Measurements from ENCODE around the gene SCN8A. TPM values are rescaled to one million over a fixed set of nuclear protein-coding genes. Genes with fewer than 3 reads are reported as not detected.
"Not testable (repeated sequence)": the region's sequence is repeated elsewhere in the genome, so short reads cannot be mapped to it uniquely, and the experiment has no call there.

Gene SCN8A
- total RNA-seq, 2 experiments from 2014 or later, result 1.4 to 1.6 TPM

DNA sequence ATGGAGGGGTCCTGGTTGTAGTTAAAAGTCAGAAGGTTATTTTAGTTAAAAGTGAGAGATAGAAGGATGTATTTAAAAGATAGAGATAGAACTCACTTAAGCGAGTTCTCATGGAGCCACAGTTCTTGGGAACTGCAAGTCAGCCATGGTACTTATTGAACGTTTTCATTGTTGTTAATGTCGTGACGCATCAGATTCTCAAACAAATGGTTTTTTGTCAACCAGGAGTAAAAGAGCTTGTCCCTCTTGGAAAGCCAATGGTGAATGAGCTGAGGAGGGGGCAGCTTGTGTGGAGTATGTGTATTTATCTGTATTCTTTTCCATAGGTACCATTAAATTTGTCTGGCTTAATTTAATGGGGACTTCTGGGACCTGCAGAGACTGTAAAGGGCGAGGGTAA, 188.8 kb downstream of the SCN8A start:
- no peak overlapping the region for H3K4me3 Mint-ChIP-seq
- POLR2A ChIA-PET, result no interaction called here
- no peak for DNase-seq
- no peak overlapping the region for H3K27ac Mint-ChIP-seq
- H3K27me3 Mint-ChIP-seq (ENCODE audit: low read depth), result no peaks in the 10 kb centered on the region
- CTCF ChIA-PET, result interaction anchor here (1.3 kb wide), 1 partner anchor 41 kb away, joined by 3 read pairs; no protein-coding TSS in a partner anchor
- ATAC-seq, result no peak
- peaks cover 26% of the 10 kb centered on the region for H3K4me1 Mint-ChIP-seq (ENCODE audit: low read depth)
- H3K9me3 Mint-ChIP-seq (ENCODE audit: insufficient read depth), result no peaks in the 10 kb centered on the region
- no peaks in the 10 kb centered on the region for H3K36me3 Mint-ChIP-seq (ENCODE audit: low read depth)

DNA sequence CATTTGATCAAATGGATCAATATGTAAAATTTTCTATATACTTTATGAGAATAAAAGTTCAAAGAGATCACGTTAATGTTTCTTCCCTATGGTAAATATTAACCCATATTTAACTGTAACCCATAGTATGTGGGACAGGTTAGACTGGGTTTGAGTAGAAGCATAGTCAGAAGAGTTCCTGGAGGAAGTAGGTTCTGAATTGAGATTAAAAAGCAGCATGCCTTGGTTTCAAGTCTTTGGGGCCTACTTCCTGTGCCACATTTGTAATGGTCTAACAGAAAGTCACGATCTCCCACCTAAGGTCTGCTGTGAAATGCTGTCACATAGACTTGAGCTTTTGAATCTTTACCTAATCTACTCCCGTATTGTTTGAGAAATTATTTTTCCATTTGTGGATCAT, 193.7 kb downstream of the SCN8A start:
- no peaks in the 10 kb centered on the region for H3K36me3 Mint-ChIP-seq (ENCODE audit: low read depth)
- DNase-seq, result no peak
- CTCF ChIA-PET, result interaction anchor here (1.3 to 1.8 kb wide), 2 partner anchors 18 to 36 kb away, joined by 3 to 4 read pairs; no protein-coding TSS in a partner anchor
- H3K27ac Mint-ChIP-seq, result no peak overlapping the region
- H3K4me1 Mint-ChIP-seq (ENCODE audit: low read depth), result peaks cover 29% of the 10 kb centered on the region
- H3K4me3 Mint-ChIP-seq, result no peak overlapping the region
- H3K27me3 Mint-ChIP-seq (ENCODE audit: low read depth), result no peaks in the 10 kb centered on the region
- ATAC-seq, result no peak
- no peaks in the 10 kb centered on the region for H3K9me3 Mint-ChIP-seq (ENCODE audit: insufficient read depth)
- POLR2A ChIA-PET, result no interaction called here

DNA sequence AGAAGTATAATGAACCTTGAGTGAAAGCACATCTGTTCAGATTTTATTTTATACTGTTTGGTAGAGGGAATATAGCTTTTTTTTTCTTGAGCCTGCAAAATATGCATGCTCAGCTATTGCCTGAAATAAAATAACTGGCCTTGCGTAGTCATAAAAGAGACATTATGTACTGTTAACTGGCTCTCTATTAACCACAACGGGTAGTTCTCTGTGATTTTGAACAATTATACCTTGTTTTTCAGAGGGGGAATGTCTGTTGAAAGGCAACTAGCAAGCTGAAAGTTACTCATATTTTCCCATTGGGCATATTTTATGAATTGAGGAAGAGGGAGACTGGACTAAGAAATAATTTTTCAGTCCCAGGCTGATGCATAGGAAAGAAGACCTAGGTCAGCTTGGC, 194.9 kb downstream of the SCN8A start:
- no peak for DNase-seq
- H3K27ac Mint-ChIP-seq, result no peak overlapping the region
- no peak overlapping the region for H3K4me3 Mint-ChIP-seq
- no peak for ATAC-seq
- H3K9me3 Mint-ChIP-seq (ENCODE audit: insufficient read depth), result no peaks in the 10 kb centered on the region
- CTCF ChIA-PET, result interaction anchor here (1.8 kb wide), 1 partner anchor 35 kb away, joined by 4 read pairs; no protein-coding TSS in a partner anchor
- H3K4me1 Mint-ChIP-seq (ENCODE audit: low read depth), result peaks cover 18% of the 10 kb centered on the region
- POLR2A ChIA-PET, result no interaction called here
- no peaks in the 10 kb centered on the region for H3K36me3 Mint-ChIP-seq (ENCODE audit: low read depth)
- no peaks in the 10 kb centered on the region for H3K27me3 Mint-ChIP-seq (ENCODE audit: low read depth)

DNA sequence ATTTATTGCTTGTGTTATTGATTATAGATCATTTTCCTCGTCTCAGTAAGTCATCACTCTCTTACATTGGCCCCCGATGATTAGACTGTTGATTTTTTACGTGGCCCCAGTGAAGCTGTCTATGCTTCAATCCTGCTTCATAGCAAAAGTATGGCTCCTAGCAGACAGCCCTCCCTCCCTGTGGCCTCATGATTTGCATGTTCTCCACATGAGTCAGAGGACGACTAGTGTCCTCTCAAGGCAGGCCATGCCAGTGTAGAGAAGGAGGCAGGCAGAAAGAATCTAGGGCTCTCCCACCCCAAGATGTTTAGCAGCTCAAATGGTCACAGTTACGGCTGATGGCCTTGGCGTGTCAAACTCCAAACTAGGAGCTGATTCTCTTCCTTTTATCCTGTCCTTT, 197.8 kb downstream of the SCN8A start:
- ChIA-PET CTCF (interaction anchor here (1.4 kb wide), 1 partner anchor 134 kb away, joined by 3 read pairs; no protein-coding TSS in a partner anchor), POLR2A (no interaction called here)
- Mint-ChIP-seq H3K27ac (no peak overlapping the region), H3K27me3 (ENCODE audit: low read depth) (no peaks in the 10 kb centered on the region), H3K4me1 (ENCODE audit: low read depth) (peaks cover 10% of the 10 kb centered on the region), H3K4me3 (no peak overlapping the region), H3K9me3 (ENCODE audit: insufficient read depth) (no peaks in the 10 kb centered on the region), H3K36me3 (ENCODE audit: low read depth) (no peaks in the 10 kb centered on the region)
- ATAC-seq (no peak), DNase-seq (no peak)

DNA sequence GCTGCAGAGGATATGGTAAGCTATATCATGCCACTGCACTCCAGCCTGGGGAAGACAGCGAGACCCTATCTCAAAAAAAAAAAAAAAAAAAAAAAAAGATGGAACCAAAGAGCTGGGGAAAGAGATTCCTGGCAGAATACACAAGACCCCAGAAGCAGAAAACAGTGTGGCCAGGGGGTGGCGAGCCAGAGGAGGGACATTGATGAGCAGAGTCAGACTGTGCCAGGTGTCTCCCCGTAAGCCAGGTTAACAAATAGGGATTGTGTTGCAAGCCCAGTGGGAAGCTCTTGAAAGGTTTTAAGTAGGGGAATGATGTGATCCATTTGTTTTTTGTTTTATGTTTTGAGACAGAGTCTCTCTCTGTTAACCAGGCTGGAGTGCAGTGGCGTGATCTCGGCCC, 201.4 kb downstream of the SCN8A start:
- Mint-ChIP-seq H3K4me1 (ENCODE audit: low read depth) (no peaks in the 10 kb centered on the region), H3K36me3 (ENCODE audit: low read depth) (no peaks in the 10 kb centered on the region), H3K9me3 (ENCODE audit: insufficient read depth) (no peaks in the 10 kb centered on the region), H3K27ac (no peak overlapping the region), H3K4me3 (no peak overlapping the region), H3K27me3 (ENCODE audit: low read depth) (no peaks in the 10 kb centered on the region)
- DNase-seq (no peak), ATAC-seq (no peak)
- ChIA-PET CTCF (interaction anchor here (0.7 kb wide), 1 partner anchor 37 kb away, joined by 3 read pairs; no protein-coding TSS in a partner anchor), POLR2A (no interaction called here)

DNA sequence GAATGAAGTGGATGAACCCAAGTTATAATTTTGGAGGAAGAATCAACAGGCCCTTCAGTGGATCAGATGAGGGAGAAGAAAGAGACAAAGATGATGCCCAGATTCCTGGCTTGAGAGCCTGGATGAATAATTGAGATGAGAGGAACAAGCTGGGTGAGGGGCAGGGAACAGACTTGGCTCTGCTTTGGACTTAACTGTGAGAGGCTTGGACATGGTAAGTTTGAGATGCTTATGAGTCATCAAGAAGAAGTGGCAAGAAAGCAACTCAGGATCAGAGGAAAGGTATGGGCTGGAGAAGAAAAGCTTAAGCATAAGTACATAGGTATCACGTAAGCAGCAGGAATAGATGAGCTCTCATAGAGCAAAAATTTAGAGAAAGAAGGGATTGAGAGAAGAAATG, 202.2 kb downstream of the SCN8A start:
- Mint-ChIP-seq H3K4me3 (no peak overlapping the region), H3K27me3 (ENCODE audit: low read depth) (no peaks in the 10 kb centered on the region), H3K36me3 (ENCODE audit: low read depth) (no peaks in the 10 kb centered on the region), H3K9me3 (ENCODE audit: insufficient read depth) (no peaks in the 10 kb centered on the region), H3K27ac (no peak overlapping the region), H3K4me1 (ENCODE audit: low read depth) (no peaks in the 10 kb centered on the region)
- DNase-seq, result no peak
- ChIA-PET CTCF (interaction anchor here (0.7 kb wide), 1 partner anchor 38 kb away, joined by 3 read pairs; no protein-coding TSS in a partner anchor), POLR2A (no interaction called here)
- no peak for ATAC-seq

DNA sequence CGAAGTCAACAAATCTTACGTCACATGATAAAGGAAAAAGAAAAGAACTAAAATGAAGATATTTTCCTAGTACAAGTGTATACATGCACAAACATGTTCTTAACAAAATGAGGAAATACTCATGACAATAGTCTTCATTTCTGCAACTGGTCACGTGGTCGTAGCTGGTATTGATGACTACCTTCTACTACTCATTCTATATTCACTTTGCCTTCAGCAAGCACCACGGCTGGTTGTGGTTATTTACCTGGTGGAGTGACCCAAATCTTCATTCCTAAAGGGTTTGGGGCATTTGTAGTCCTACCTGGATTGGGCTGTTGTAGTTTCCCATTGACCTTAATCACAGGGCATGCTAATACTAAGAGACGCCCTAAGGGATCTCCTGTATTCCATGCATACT, 206.3 kb downstream of the SCN8A start:
- ATAC-seq (no peak), DNase-seq (no peak)
- Mint-ChIP-seq H3K27me3 (ENCODE audit: low read depth) (no peaks in the 10 kb centered on the region), H3K27ac (no peak overlapping the region), H3K9me3 (ENCODE audit: insufficient read depth) (no peaks in the 10 kb centered on the region), H3K36me3 (ENCODE audit: low read depth) (no peaks in the 10 kb centered on the region), H3K4me3 (no peak overlapping the region), H3K4me1 (ENCODE audit: low read depth) (no peaks in the 10 kb centered on the region)
- CTCF ChIA-PET, result no interaction called here
- POLR2A ChIA-PET, result no interaction called here

DNA sequence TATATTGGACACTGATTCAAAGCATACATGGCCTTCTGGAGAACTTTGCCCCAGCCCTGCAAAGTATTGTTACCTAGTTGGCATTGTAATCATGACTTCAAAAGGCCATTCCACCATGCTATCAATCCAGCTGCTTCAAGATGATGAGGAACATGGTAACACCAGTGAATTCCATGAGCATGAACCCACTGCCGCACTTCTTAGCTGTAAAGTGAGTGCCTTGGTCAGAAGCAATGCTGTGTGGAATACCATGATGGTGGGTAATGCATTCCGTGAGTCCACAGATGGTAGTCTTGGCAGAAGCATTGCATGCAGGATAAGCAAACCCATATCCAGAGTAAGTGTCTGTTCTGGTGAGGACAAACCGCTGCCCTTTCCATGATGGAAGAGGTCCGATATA, 207.0 kb downstream of the SCN8A start:
- H3K36me3 Mint-ChIP-seq (ENCODE audit: low read depth); POLR2A ChIA-PET; H3K9me3 Mint-ChIP-seq (ENCODE audit: insufficient read depth); H3K4me1 Mint-ChIP-seq (ENCODE audit: low read depth); CTCF ChIA-PET; H3K4me3 Mint-ChIP-seq; H3K27ac Mint-ChIP-seq; H3K27me3 Mint-ChIP-seq (ENCODE audit: low read depth); DNase-seq; ATAC-seq: not testable (repeated sequence)

DNA sequence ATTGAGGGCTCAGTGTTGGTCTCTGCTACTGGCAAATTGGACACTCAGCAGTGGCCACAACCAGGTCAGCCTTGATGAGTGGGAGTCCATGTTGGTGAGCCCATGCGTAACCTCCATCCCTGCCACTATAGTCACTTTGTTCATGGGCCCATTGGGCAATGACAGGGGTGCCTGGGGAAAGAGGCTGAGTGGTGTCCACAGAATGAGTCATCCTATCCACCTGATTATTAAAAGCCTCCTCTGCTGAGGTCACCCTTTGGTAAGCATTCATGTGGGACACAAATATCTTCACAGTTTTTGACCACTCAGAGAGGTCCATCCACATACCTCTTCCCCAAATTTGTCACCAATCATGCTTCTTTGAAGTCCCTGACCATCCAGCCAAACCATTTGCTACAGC, 207.5 kb downstream of the SCN8A start:
- peaks cover 2% of the 10 kb centered on the region for H3K27me3 Mint-ChIP-seq (ENCODE audit: low read depth)
- H3K4me1 Mint-ChIP-seq (ENCODE audit: low read depth), result no peaks in the 10 kb centered on the region
- ChIA-PET POLR2A (no interaction called here), CTCF (no interaction called here)
- no peak for DNase-seq
- H3K27ac Mint-ChIP-seq, result no peak overlapping the region
- H3K4me3 Mint-ChIP-seq, result no peak overlapping the region
- ATAC-seq, result no peak
- H3K9me3 Mint-ChIP-seq (ENCODE audit: insufficient read depth), result no peaks in the 10 kb centered on the region
- H3K36me3 Mint-ChIP-seq (ENCODE audit: low read depth), result no peaks in the 10 kb centered on the region

DNA sequence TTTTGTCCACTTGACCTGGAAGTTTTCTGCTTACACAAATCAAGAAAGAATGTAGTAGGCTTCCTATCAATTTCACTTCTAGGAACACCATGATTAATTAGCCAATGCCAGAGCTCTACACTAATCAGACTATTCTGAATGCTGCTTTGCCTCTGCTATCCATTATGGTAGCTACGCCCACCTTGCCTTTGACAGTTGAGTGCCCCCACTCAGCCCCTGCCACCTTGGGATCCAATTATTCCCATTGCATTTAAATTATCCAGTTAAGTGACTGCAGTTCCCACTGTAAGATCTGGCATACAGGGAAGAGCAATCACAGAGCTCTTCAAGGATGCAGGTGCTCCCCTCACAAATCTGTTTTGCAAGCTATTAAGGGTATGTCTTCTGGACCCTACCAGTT, 210.0 kb downstream of the SCN8A start:
- ChIA-PET CTCF (interaction anchor here (1.2 kb wide), 1 partner anchor 10 kb away, joined by 3 read pairs; no protein-coding TSS in a partner anchor), POLR2A (no interaction called here)
- Mint-ChIP-seq H3K4me1 (ENCODE audit: low read depth) (no peaks in the 10 kb centered on the region), H3K27ac (no peak overlapping the region), H3K36me3 (ENCODE audit: low read depth) (no peaks in the 10 kb centered on the region), H3K27me3 (ENCODE audit: low read depth) (peaks cover 5% of the 10 kb centered on the region), H3K4me3 (no peak overlapping the region), H3K9me3 (ENCODE audit: insufficient read depth) (no peaks in the 10 kb centered on the region)
- ATAC-seq (no peak), DNase-seq (no peak)

DNA sequence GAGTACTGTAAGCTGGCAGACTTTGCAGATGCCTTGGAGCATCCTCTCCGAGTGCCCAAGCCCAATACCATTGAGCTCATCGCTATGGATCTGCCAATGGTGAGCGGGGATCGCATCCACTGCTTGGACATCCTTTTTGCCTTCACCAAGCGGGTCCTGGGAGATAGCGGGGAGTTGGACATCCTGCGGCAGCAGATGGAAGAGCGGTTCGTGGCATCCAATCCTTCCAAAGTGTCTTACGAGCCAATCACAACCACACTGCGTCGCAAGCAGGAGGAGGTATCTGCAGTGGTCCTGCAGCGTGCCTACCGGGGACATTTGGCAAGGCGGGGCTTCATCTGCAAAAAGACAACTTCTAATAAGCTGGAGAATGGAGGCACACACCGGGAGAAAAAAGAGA, 215.9 kb downstream of the SCN8A start:
- Mint-ChIP-seq H3K9me3 (ENCODE audit: insufficient read depth) (no peaks in the 10 kb centered on the region), H3K27ac (no peak overlapping the region), H3K36me3 (ENCODE audit: low read depth) (no peaks in the 10 kb centered on the region), H3K4me1 (ENCODE audit: low read depth) (no peaks in the 10 kb centered on the region), H3K4me3 (no peak overlapping the region), H3K27me3 (ENCODE audit: low read depth) (peaks cover 5% of the 10 kb centered on the region)
- ATAC-seq (no peak), DNase-seq (no peak)
- ChIA-PET CTCF (no interaction called here), POLR2A (no interaction called here)

DNA sequence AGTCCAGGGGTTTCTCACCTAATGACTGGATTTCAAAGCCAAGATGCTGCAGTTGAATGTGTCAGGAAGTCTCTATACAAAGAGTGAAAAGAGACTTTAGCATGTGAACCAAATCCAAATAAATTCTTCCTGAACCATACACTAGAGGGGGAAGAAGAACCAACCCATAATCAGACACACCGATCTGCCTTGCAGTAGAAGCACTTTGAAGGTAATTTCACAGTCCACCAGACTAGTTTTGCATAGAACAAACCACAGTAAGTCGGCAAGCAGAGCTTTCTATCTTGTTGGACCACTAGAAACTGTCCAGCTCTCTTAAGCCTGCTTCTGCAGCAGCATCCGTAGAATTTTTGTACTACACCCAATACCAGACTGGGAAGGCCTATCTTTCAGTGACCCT, 218.2 kb downstream of the SCN8A start:
- Mint-ChIP-seq H3K4me1 (ENCODE audit: low read depth) (no peaks in the 10 kb centered on the region), H3K27me3 (ENCODE audit: low read depth) (peaks cover 3% of the 10 kb centered on the region), H3K9me3 (ENCODE audit: insufficient read depth) (no peaks in the 10 kb centered on the region), H3K27ac (no peak overlapping the region), H3K36me3 (ENCODE audit: low read depth) (no peaks in the 10 kb centered on the region), H3K4me3 (no peak overlapping the region)
- ChIA-PET CTCF (interaction anchor here (1.3 kb wide), 1 partner anchor 66 kb away, joined by 3 read pairs; no protein-coding TSS in a partner anchor), POLR2A (no interaction called here)
- ATAC-seq (no peak), DNase-seq (no peak)
